Brain microvascular endothelial cell (primary cell): ENCODE data around the gene ARHGAP20.

Experiments
- DNase-seq: peaks from one replicate; pipeline ENCODE4 v3.0.0-alpha.2; 2020
- H3K27ac ChIP-seq: fragments of 250-450 bp; sonication (Bioruptor Pico); 2 replicates; pipeline ENCODE4 v1.5.1; 2020; ENCODE audit warnings: mild to moderate bottlenecking, moderate library complexity
- H3K27me3 ChIP-seq: fragments of 250-450 bp; sonication (Bioruptor Pico); replicated peaks from 2 replicates; pipeline ENCODE4 v1.5.1; 2020; ENCODE audit warnings: mild to moderate bottlenecking
- H3K36me3 ChIP-seq: fragments of 250-450 bp; sonication (Bioruptor Pico); replicated peaks from 2 replicates; pipeline ENCODE4 v1.5.1; 2020; ENCODE audit warnings: mild to moderate bottlenecking
- H3K4me3 ChIP-seq: 2 replicates; pipeline ENCODE4 v1.5.1; 2011; ENCODE audit warnings: low read depth, mild to moderate bottlenecking, control low read depth, low read length, moderate library complexity
- CTCF ChIP-seq: IDR thresholded peaks from 2 replicates; pipeline ENCODE4 v1.5.1; 2011; ENCODE audit warnings: low read depth, mild to moderate bottlenecking, moderate library complexity, low read length, control low read depth, inconsistent platforms; ENCODE audit errors: missing control alignments
- in situ Hi-C: cut with HindIII; loops from 2 replicates; pipeline ENCODE4 v1.10.0; 2017; ENCODE audit warnings: low sequenced_read_pairs, low pct_ligation_motif_present

The ARHGAP20 gene

DNA sequence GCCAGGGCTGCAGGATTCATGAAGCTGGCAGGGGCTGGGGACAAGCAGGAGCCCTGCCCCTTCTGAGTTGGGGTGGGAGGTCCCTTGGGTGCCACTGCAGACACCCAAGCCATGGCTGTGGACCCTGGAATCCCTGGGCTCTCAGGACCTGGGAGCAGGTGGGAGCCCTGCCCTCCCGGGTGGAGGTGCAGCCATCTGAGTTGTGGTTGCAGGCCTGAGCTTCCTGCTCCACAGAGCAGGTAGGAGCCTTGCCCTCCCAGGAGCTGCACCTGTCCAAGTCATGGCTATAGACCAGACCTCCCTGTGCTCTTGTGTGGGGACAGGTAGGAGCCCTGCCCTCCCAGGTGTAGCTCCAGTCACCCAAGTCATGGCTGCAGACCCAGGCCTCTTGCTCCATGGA is 113.5 kb downstream of the ARHGAP20 start:
- TF ChIP-seq CTCF: no peak
- Histone ChIP-seq H3K4me3 (no peak overlapping the region), H3K27ac (no peak overlapping the region), H3K27me3 (no peaks in the 10 kb centered on the region), H3K36me3 (no peaks in the 10 kb centered on the region)
- DNase-seq: no peak
- in situ Hi-C loops: no loop called here

GRCh38 chr11:110587972-110588371 is 124.3 kb downstream of the ARHGAP20 start:
- in situ Hi-C loops: no loop called here
- no peak for DNase-seq
- Histone ChIP-seq H3K27me3 (no peaks in the 10 kb centered on the region), H3K4me3 (no peak overlapping the region), H3K27ac (no peak overlapping the region), H3K36me3 (no peaks in the 10 kb centered on the region)
- no peak for TF ChIP-seq CTCF

- no peak for DNase-seq
- no peak for TF ChIP-seq CTCF
- no peak overlapping the region for H3K4me3 ChIP-seq
- no peaks in the 10 kb centered on the region for H3K36me3 ChIP-seq
- no peaks in the 10 kb centered on the region for H3K27me3 ChIP-seq
- in situ Hi-C loops: no loop called here
- no peak overlapping the region for H3K27ac ChIP-seq
These were observed 125.1 kb downstream of the ARHGAP20 start for GRCh38 chr11:110587129-110587528.

DNA sequence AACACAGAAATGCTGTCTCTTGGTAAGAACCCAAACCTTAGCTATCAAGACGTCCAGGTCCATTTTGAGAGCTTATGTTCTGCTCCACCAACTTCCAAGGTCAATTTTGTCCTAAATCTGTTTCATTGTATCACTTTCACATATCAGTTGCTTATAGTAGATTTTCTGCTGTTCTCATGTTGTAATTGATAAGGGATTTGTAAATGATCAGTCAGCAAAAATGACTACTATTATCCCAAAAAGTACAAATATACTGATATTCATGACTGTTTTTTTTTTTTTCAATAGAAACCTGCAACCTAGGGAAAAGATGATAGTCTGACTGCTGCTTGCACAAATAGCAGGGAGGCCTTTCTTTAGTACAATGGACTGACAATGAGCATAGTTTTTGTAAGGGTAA is 128.1 kb downstream of the ARHGAP20 start:
- no peak for TF ChIP-seq CTCF
- H3K27ac ChIP-seq: no peak overlapping the region
- in situ Hi-C loops: no loop called here
- H3K4me3 ChIP-seq: no peak overlapping the region
- DNase-seq: no peak
- H3K36me3 ChIP-seq: no peaks in the 10 kb centered on the region
- H3K27me3 ChIP-seq: no peaks in the 10 kb centered on the region

GRCh38 chr11:110582728-110583432 is 129.4 kb downstream of the ARHGAP20 start:
- Histone ChIP-seq H3K36me3 (no peaks in the 10 kb centered on the region), H3K4me3 (no peak overlapping the region), H3K27ac (no peak overlapping the region), H3K27me3 (no peaks in the 10 kb centered on the region)
- no peak for DNase-seq
- no peak for TF ChIP-seq CTCF
- in situ Hi-C loops: no loop called here

- no peak overlapping the region for H3K4me3 ChIP-seq
- H3K27me3 ChIP-seq: no peaks in the 10 kb centered on the region
- TF ChIP-seq CTCF: no peak
- DNase-seq: no peak
- H3K27ac ChIP-seq: no peak overlapping the region
- no peaks in the 10 kb centered on the region for H3K36me3 ChIP-seq
- in situ Hi-C loops: no loop called here
These were observed 131.7 kb downstream of the ARHGAP20 start for GRCh38 chr11:110580571-110580970.
